Hypothalamus (tissue), 51 donors: ENCODE data around the gene AP4S1.
"Not testable (repeated sequence)": the region's sequence is repeated elsewhere in the genome, so short reads cannot be mapped to it uniquely, and the experiment has no call there.

Source experiments
- DNase-seq, 51 donors: peaks; one replicate each; lab custom pipeline; 2025; lab: John Stamatoyannopoulos, UW

Gene AP4S1

GRCh38 chr14:31004007-31004406 lies 21.4 kb upstream of the AP4S1 start:
- DNase-seq = not testable (repeated sequence)

GRCh38 chr14:31006703-31007102 lies 18.7 kb upstream of the AP4S1 start:
- no peak for DNase-seq

GRCh38 chr14:31009836-31010574 lies 15.4 kb upstream of the AP4S1 start:
- no peak for DNase-seq

GRCh38 chr14:31010935-31011334 lies 14.5 kb upstream of the AP4S1 start:
- DNase-seq = no peak

- DNase-seq = no peak
These were observed 11.6 kb upstream of the AP4S1 start for GRCh38 chr14:31013841-31014240.

- DNase-seq = peak in 1 of 51 donors; percentile 1
These were observed 7.3 kb upstream of the AP4S1 start for GRCh38 chr14:31018057-31018645.

GRCh38 chr14:31020834-31021575 lies 4.4 kb upstream of the AP4S1 start:
- no peak for DNase-seq

GRCh38 chr14:31021576-31021949 lies 3.9 kb upstream of the AP4S1 start:
- DNase-seq = no peak

- no peak for DNase-seq
These were observed 3.1 kb upstream of the AP4S1 start for GRCh38 chr14:31022386-31022785.

- DNase-seq = no peak
These were observed 1.4 kb upstream of the AP4S1 start for GRCh38 chr14:31024010-31024480.

- peak in 1 of 51 donors; percentile 65 for DNase-seq
These were observed 677 bp upstream of the AP4S1 start for GRCh38 chr14:31024577-31025366.

GRCh38 chr14:31026077-31026449 lies 614 bp downstream of the AP4S1 start, which contains the start of gene STRN3:
Gene STRN3, minus strand, starts transcription at chr14:31026379. Its CDS starts 194 bp downstream, at chr14:31026185.
- no peak for DNase-seq

GRCh38 chr14:31026450-31027235 lies 1.2 kb downstream of the AP4S1 start:
- peak; percentile 73 to 98 (median 95) for DNase-seq

- DNase-seq = no peak
These were observed 2.4 kb downstream of the AP4S1 start for GRCh38 chr14:31027847-31028246.

GRCh38 chr14:31029016-31029970 lies 3.8 kb downstream of the AP4S1 start:
- DNase-seq = no peak

- DNase-seq = no peak
These were observed 5.0 kb downstream of the AP4S1 start for GRCh38 chr14:31030469-31030868.

GRCh38 chr14:31036552-31036951 lies 11.1 kb downstream of the AP4S1 start:
- no peak for DNase-seq

GRCh38 chr14:31037709-31038221 lies 12.3 kb downstream of the AP4S1 start:
- no peak for DNase-seq
